Activated T-helper 1 cell treated with Interleukin-2 at 50 U/mL for 16 hours (primary cell): ENCODE data around the gene XIRP1.

Experiments
- DNase-seq: peaks from one replicate; pipeline ENCODE4 v3.0.0-alpha.2; 2020; ENCODE audit warnings: low read depth

The XIRP1 gene

DNA sequence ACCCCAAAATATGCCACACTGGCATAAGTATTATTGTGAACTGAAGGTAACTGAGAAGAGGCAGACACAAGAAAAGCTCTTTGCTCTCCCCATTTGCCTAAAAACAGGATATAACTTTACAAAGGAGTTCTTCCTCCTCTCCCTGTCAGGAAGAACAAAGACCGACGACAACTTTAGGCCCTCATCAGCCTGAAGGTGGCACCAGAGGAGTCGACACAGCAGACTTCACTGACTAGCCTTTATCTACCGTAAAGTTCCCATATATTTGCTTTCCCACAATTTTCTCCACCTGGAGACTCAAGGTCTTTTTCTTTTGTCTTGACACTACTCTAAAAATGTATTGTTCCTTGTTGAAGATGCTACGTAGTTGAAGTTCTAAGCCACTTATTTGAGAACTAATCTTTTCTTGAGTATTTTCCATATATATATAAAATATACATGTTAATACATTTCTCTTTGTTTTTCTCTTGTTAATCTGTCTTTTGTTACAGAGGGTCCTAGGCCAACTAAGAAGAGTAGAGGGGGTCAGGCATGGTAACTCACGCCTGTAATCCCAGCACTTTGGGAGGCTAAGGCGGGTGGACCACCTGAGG, 16.2 kb upstream of the XIRP1 start:
- no peak for DNase-seq

DNA sequence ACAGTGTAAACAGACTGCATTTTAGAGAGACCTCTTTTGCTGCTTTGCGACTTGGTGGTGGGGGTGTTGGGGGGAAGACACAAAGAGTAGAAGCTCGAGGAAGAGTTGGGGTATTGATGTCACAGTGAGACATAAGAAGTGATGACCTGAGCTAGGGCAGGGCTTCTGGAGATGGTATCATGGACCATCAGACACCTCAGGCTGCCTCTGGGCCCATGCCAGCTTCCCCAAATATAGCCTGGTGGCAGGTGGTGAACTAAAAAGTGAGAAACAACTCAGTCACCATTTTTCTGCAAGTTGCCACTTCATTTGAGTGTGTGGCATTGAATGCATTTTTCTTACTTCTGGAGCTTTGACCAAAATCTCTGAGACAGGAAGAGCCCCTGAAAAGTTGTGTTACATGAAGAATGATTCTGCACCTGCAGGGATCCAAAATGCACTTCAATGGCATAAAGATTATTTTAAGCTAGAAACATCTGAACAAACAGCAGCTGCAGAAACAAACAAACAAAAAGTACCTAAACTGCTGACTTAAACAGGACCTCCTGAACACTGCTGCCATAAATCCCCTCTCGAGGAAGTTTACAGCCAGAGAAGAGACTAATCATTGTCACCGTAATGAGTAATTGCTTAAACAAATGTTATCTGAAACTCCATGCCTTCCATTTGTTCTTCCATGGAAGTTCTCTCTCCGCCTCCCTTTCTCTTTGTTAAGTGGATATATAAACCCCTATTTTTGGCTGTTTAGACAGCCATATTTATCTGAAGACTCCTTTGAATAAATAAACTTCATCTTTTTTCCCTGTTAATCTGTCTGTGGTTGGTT, 15.2 kb upstream of the XIRP1 start:
- no peak for DNase-seq

- DNase-seq, result no peak
Measured at GRCh38 chr3:39205919-39206516, 13.6 kb upstream of the XIRP1 start.

- no peak for DNase-seq
Measured at GRCh38 chr3:39205131-39205530, 12.7 kb upstream of the XIRP1 start.

DNA sequence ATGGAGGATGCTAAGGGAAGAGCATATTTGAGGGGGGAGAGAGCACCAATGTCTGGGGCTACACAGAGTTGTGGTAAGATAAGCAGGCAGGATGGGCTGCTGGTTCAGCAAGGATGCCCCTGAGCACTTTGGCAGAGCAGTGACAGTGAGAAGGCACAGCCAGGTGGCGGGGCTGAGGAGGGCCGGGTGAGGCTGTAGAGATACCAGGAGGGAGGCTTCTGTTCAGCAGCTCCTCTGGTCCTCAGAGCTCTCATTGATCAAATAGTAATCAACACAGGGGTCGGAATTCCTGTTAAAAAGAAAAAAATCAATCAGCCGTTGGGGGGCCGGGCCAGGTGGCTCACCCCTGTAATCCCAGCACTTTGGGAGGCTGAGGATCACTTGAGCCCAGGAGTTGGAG, 11.5 kb upstream of the XIRP1 start:
- no peak for DNase-seq

- no peak for DNase-seq
Measured at GRCh38 chr3:39203402-39203801, 11.0 kb upstream of the XIRP1 start.

DNA sequence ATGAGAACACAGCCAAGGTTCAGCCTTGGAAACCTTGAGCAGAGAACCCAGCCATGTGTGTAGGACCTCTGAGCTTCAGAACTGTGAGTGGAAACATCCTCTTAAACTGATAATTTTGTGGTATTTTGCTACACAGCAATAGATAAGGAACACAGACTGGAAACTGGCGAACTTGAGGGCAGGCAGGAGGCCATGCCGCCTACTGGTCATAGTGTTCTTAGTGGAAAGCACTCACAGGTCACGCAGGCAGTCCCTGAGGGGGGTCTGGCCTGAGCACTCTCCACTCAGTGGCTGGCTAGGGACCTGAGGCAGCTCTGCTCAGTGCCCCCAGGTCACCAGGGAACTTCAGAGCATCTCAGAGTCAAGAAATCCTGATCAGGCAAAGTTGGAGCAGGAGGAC, 9.7 kb upstream of the XIRP1 start:
- DNase-seq, result no peak

- DNase-seq, result no peak
Measured at GRCh38 chr3:39196671-39197356, 4.4 kb upstream of the XIRP1 start.

DNA sequence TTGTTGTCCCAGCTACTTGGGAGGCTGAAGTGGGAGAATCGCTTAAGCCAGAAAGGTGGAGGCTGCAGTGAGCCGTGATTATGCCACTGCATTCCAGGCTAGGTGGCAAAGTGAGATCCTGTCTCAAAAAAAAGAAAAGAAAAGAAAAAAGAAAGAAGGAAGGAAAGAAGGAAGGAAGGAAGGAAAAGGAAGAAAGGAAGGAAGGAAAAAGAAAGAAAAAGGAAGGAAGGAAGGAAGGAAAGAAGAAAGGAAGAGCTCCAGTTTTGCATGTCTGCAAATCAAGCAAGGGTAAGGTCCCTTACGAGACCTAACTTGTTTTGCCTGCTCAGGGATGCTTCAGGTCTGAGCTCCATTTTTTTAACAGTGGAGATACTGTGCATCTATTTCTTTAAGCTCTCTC, 3.6 kb upstream of the XIRP1 start:
- DNase-seq, result no peak

DNA sequence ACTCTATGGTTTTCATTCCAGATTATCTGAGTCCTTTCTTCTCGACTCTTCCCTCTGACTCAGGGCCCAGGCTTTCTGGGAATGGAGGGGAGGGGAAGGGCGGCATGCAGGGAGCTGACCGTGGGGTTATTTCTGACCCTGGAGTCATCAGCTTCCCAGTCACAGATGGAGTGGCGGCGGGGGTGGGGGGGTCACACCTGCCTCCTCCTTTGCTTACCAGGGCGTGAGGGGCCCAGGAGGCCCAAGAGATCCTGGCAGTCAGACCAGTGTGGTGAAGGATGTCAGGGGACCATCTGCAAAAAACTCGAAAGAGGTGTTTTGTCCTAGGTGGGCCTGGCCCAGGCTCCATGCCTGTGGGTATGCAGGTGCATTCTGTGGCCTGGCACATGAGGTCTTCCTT, 996 bp upstream of the XIRP1 start:
- DNase-seq, result no peak

DNA sequence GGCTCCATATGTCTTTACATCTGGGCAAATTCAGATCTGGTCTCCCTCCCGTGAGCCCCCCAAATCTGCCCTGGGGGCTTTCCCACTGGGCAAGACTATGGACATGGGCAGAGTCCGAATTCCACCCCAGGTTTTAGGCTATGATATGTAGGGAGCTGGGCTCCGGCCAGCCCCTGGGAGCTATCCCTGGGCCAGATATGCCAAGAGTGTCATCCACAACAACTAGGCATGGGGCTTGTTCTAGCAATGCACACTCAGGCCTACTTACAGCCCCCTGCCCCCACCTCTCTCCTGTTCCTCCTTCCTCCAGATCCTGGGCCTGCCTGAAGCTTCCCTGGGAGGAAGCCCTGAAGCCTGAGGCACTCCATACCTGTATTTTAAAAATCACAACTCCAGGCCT, 622 bp downstream of the XIRP1 start:
- no peak for DNase-seq

GRCh38 chr3:39191111-39191510, 1.3 kb downstream of the XIRP1 start:
- DNase-seq, result no peak

DNA sequence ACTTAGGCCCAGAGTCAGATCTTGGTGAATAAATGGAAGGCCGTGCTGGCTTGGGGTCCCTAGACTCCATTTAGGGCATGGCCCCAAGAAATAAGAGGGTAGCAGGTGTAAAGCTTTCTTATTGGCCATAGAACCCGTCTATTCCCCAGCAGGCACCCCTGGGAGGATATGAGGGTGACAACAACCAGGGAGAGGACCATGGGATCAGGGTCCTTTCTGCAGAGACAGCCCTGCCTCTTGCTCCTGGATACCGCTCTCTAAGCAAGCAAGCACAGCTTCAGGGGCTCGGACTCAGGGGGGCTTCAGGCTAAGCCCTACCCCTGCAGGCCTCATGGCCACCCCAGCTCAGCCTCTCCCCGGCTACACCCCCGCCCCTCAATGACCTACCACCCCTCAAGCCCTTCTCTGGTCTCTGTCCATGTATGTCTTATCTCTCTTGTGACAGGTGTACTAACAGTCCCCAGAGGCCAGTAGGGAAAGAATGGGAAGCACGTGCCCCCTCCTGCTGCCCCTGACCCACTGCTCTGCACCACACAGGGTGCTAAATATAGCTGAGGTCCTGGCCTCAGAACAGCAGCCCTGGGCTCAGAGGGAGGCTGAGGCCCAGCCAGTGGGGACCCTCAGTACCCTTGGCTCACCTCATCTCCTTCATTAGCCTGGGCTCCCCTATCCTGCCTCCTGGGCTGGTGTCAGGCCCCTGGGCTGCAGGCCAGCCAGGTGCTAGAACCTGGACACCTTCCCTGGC, 1.9 kb downstream of the XIRP1 start:
- DNase-seq, result no peak

GRCh38 chr3:39189959-39190269, 2.5 kb downstream of the XIRP1 start:
- no peak for DNase-seq

DNA sequence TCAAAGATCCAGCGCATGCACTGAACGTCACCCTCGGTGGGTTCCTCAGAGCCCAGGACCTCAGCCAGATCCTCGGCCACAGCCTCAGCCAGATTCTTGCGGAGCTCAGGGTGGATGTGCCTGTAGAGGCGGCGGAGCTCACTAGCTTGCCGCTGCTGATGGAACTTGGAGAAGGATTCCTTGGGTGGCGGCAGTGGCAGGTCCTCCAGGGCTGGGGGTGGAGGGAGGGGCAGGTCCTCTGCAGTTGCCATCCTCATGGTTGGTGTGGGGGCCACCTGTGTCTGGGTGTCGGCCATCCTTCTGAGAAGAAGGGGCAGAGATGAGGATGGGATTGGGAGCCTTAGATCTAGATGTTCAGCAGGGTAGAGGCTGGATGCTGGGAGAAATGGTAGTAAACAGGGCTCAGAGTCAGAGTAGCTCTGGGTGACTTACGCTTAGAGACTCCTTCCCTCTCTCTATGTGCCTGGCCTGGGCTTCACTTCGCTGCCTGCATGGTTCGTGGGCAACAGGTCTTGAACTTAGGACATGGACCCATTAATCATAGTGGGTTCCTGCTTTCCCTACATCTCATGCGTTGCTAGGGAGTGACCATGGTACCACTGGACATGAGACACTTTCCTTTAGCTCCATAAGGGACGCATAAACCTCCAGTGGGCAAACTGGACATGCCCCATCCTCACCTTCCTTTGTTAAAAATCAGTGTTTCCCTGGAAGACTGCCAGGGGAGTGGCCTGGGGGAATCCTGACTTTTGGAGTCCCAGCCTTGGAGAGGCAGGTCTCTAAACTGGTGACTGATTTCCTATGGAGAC, 3.0 kb downstream of the XIRP1 start:
- DNase-seq, result peak; percentile 14

DNA sequence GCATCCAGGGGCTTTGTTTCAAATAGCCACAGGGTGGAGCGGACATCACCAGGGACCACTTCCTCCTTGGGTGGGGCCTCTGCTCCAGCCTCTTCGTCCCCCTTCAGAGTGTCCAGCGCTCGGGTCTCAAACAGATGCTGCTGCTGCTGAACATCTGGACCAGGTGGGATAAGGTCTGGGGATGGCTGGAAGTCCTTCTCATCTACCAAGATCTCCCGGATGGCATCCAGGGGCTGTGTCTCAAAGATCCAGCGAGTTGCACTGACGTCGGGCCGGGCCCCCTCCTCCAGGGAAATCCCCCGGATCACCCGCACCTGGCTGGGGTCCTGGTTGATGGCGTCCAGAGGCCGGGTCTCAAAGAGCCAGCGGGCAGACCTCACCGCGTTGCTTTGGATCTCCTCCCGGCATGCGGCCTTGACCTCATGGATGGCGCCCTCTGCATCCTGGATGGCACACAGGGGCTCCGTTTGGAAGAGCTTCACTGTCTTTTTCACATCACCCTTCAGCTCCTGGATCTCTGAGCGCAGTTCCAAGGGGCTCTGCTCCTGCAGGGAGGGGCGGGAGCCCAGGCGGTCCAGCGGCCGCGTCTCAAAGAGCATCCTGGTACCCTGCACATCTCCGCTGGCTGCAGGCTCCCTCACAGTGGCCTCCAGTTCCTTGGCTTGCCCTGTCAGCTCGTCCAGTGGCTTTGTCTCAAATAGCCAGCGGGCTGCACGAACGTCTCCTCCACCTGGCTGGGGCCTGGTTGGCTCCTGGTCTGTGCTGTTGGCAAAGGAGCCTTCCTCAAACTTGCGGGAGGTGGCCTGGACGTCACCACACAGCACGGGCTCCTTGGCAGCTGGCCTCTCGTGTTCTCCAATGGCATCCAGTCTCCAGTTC, 3.9 kb downstream of the XIRP1 start:
- DNase-seq, result no peak

DNA sequence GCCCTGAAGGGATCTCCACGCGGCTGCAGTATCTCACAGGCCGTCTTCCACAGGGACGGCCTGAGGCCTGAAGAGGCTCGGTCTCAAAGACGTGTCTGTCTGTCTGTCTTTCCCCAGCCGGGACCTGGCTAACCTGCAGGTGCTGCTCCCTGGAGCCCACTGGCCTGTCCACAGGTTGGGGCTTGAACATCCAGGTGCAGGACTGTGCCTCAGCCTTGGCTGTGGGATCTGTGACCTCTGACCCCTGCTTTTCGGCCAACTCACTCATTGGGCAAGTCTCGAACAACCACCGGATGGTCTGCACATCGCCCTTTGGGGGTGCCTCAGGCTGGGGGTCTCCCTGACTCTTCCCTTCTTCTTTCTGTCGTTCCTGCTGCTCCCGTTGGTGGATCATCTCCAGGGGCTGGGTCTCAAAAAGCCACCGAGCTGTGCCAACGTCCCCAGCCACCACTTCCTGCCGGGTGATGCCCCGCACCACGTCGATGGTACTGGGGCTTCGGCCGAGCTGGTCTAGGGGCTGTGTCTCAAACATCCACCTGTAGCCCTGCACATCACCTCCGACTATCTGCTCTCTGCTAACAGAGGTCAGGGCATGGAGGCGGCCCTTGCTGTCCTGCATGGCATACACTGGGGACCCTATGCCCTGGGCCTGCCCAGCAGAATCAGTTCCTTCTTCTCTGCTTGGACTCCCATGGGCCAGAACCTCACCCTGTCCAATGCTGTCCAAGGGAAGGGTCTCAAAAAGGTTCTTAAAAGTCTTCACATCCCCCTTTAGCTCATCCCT, 4.8 kb downstream of the XIRP1 start:
- no peak for DNase-seq

DNA sequence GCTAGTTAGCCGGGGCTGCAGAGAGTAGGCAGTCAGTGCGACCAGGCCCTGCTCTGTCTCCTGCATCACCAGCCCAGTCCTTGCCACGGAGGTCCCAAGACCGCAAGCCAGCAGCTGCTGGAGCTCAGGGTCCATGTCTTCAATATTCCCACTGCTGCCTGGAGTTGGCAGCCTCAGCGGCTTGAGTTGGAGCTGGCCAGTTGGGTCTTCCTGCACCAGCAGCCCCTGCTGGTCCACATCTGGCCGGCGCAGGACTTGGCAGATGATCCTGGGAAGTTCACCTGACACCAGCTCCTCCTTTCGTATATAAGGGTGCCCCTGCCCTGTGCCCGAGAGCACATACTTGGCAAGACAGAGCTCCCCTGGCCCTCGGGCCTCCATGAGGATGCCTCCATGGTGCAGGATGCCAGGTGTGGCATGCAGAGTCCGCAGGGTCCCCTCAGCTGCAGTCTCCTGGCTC, 5.7 kb downstream of the XIRP1 start:
- DNase-seq, result no peak

DNA sequence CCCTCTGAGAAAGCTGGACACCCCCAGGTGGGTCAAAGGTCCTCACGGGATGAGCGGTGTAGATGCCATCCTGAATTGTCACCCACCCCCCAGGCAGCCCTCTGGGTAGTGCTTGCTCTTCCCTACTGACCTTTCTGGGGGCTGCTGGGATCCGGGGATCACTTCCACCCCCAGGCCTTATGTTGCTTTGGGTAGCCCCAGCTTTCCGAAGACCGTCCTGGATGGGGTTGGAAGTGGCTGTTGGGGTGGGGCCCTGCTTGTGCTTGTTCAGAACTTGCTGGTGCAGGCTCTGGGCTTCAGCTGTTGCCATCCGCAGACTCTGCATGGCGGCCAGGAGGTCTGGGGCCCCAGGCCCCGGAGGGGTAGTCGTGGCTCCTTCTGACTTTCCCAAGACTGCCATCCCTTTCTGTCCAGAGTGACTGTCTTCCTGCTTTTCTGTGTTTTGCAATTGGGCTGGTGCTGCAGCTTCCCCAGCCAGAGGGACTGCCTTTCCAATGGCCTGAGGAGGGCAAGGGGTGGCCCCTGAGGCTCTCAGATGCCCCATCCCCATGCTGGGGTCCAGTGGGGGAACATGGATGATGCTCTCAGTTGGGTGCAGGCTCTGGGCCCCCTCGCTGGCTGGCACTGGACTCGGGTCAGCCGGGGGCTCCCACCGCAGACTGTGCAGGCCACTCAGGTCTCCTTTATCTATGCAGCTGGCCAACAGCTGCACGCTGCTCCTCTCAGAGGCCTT, 6.3 kb downstream of the XIRP1 start:
- no peak for DNase-seq
